HepG2 (cell line): ENCODE data around the gene SDK2. TPM values are rescaled to one million over a fixed set of nuclear protein-coding genes. Genes with fewer than 3 reads are reported as not detected.

Experiments used
- ATAC-seq: fragments of 200-7000 bp; cut with Tn5 transposase; 3 replicates; pipeline ENCODE4 v1.9.1; 2020; ENCODE audit warnings: mild to moderate bottlenecking, moderate library complexity
- BruUV-seq: library from RNA; stranded (reverse); fragments of 400-500 nt; replicated peaks from 2 replicates; lab custom pipeline; 2021; lab: Mats Ljungman, UMichigan
- CTCF ChIA-PET: fragments of 300-600 bp; formaldehyde crosslinking; extraction: SDS; loops from one replicate; lab custom pipeline; 2021; ENCODE audit warnings: low total read pairs, inconsistent platforms, low intra/inter-chr PET ratio; lab: Yijun Ruan, JAX
- POLR2A ChIA-PET: fragments of 350-600 bp; sonication (Branson Sonifier 250); formaldehyde crosslinking; loops from one replicate; lab custom pipeline; 2020; ENCODE audit warnings: antibody characterized with exemption, inconsistent platforms; lab: Yijun Ruan, JAX
- DNase-seq: peaks from one replicate; pipeline ENCODE4 v3.0.0-alpha.2; 2015; ENCODE audit warnings: low spot score
- FAIRE-seq: peaks from 3 replicates; lab custom pipeline; 2011; peaks lifted over from hg19 to GRCh38; lab: Jason Lieb, UNC
- H2AFZ ChIP-seq: one replicate; pipeline ENCODE4 v1.6.1; 2011; ENCODE audit warnings: low read length, inconsistent platforms
- H3K27ac ChIP-seq: fragments of 300-600 bp; 3 replicates; pipeline ENCODE4 v1.8.0; 2011; ENCODE audit warnings: mixed run types, mild to moderate bottlenecking, mixed read lengths, low read length, inconsistent platforms; ENCODE audit not compliant: insufficient read depth; ENCODE audit errors: extremely low read length
- H3K27me3 ChIP-seq, 2 experiments: fragments of 200-600 bp in 1 of 2; 2 replicates in 1 of 2; 3 replicates in 1 of 2; pipeline versions ENCODE4 v1.6.0 to v1.8.0; 2011; ENCODE audit warnings: low read length in 2 of 2, mild to moderate bottlenecking in 2 of 2, moderate library complexity in 2 of 2, inconsistent platforms in 1 of 2; ENCODE audit not compliant: insufficient read depth in 2 of 2, control insufficient read depth in 1 of 2
- H3K36me3 ChIP-seq, 2 experiments: fragments of 200-600 bp in 1 of 2; replicated peaks in 1 of 2; 2 replicates in 1 of 2; 3 replicates in 1 of 2; pipeline versions ENCODE4 v1.5.1 to v1.8.0; 2011; ENCODE audit warnings: low read length in 2 of 2, inconsistent platforms in 1 of 2; ENCODE audit not compliant: insufficient read depth in 2 of 2, control insufficient read depth in 1 of 2
- H3K4me1 ChIP-seq: 2 replicates; pipeline ENCODE4 v1.5.1; 2012; ENCODE audit warnings: low read length, inconsistent platforms; ENCODE audit not compliant: insufficient read depth
- H3K4me2 ChIP-seq: 2 replicates; pipeline ENCODE4 v1.6.0; 2011; ENCODE audit warnings: low read depth, low read length, inconsistent platforms
- H3K4me3 ChIP-seq, 3 experiments: fragments of 200-600 bp in 1 of 3; sonication (generic), shearing (Covaris generic) in 1 of 3; replicated peaks in 1 of 3; 2 replicates each; pipeline ENCODE4 v1.5.1; 2011 to 2016; ENCODE audit warnings: low read length in 3 of 3, inconsistent platforms in 2 of 3, low read depth in 2 of 3, mild to moderate bottlenecking in 2 of 3, control low read depth in 1 of 3, mixed read lengths in 1 of 3; ENCODE audit not compliant: insufficient read depth in 1 of 3
- H3K79me2 ChIP-seq: one replicate; pipeline ENCODE4 v1.6.1; 2011; ENCODE audit warnings: low read length, inconsistent platforms; ENCODE audit not compliant: insufficient read depth
- H3K9ac ChIP-seq: 2 replicates; pipeline ENCODE4 v1.6.0; 2011; ENCODE audit warnings: mild to moderate bottlenecking, low read depth, low read length, inconsistent platforms; ENCODE audit not compliant: insufficient read depth
- H3K9me3 ChIP-seq: 2 replicates; pipeline ENCODE4 v1.5.1; 2012; ENCODE audit warnings: mild to moderate bottlenecking, low read length
- H4K20me1 ChIP-seq: 2 replicates; pipeline ENCODE4 v1.6.0; 2011; ENCODE audit warnings: inconsistent platforms, mild to moderate bottlenecking, low read length, moderate library complexity; ENCODE audit not compliant: insufficient read depth
- IRF2 ChIP-seq: IDR thresholded peaks from 2 replicates; pipeline ENCODE4 v1.6.1; 2018; ENCODE audit warnings: missing genetic modification reagents, missing compliant biosample characterization
- JUNB ChIP-seq: sonication (generic); formaldehyde crosslinking; IDR thresholded peaks from 2 replicates; pipeline ENCODE4 v1.8.0; 2022; ENCODE audit warnings: missing genetic modification reagents, mild to moderate bottlenecking, borderline replicate concordance
- KLF6 ChIP-seq: IDR thresholded peaks from 2 replicates; pipeline ENCODE4 v1.8.0; 2016; ENCODE audit warnings: missing biosample characterization, missing genetic modification reagents
- PHF21A ChIP-seq: sonication (generic); formaldehyde crosslinking; IDR thresholded peaks from 2 replicates; pipeline ENCODE4 v1.5.0; 2020; ENCODE audit warnings: mild to moderate bottlenecking, missing genetic modification reagents
- RORA ChIP-seq: sonication (generic); formaldehyde crosslinking; IDR thresholded peaks from 2 replicates; pipeline ENCODE4 v1.5.0; 2020; ENCODE audit warnings: mild to moderate bottlenecking, missing genetic modification reagents, moderate library complexity
- RXRA ChIP-seq: sonication (generic); formaldehyde crosslinking; IDR thresholded peaks from 2 replicates; pipeline ENCODE4 v1.5.1; 2020; ENCODE audit warnings: missing genetic modification reagents
- SP1 ChIP-seq, 2 experiments: fragments of 450-650 bp in 1 of 2; sonication (generic) in 1 of 2; formaldehyde crosslinking in 1 of 2; IDR thresholded peaks; 2 replicates each; pipeline versions ENCODE4 v1.4.0 to v1.6.1; 2016 to 2020; ENCODE audit warnings: missing genetic modification reagents in 1 of 2
- SP140L ChIP-seq: sonication (generic); formaldehyde crosslinking; IDR thresholded peaks from 2 replicates; pipeline ENCODE4 v1.4.0; 2020; ENCODE audit warnings: missing genetic modification reagents, borderline replicate concordance
- THAP11 ChIP-seq: IDR thresholded peaks from 2 replicates; pipeline ENCODE4 v1.6.1; 2016; ENCODE audit warnings: missing biosample characterization, missing genetic modification reagents
- WIZ ChIP-seq: sonication (generic); formaldehyde crosslinking; IDR thresholded peaks from 2 replicates; pipeline ENCODE4 v1.5.1; 2020; ENCODE audit warnings: mild to moderate bottlenecking, missing genetic modification reagents
- YEATS4 ChIP-seq: sonication (generic); formaldehyde crosslinking; IDR thresholded peaks from 2 replicates; pipeline ENCODE4 v1.4.0; 2020; ENCODE audit warnings: missing genetic modification reagents, borderline replicate concordance
- ZFP91 ChIP-seq: sonication (generic); formaldehyde crosslinking; IDR thresholded peaks from 2 replicates; pipeline ENCODE4 v1.9.0; 2022; ENCODE audit warnings: missing genetic modification reagents, mild to moderate bottlenecking, borderline replicate concordance
- ZNF33B ChIP-seq: sonication (generic); formaldehyde crosslinking; IDR thresholded peaks from 2 replicates; pipeline ENCODE4 v1.5.1; 2020; ENCODE audit warnings: mild to moderate bottlenecking, missing genetic modification reagents
- ZNF75D ChIP-seq: sonication (generic); formaldehyde crosslinking; IDR thresholded peaks from 2 replicates; pipeline ENCODE4 v1.8.1; 2023; ENCODE audit warnings: missing genetic modification reagents, mild to moderate bottlenecking, borderline replicate concordance
- ZNF781 ChIP-seq: sonication (generic); formaldehyde crosslinking; IDR thresholded peaks from 2 replicates; pipeline ENCODE4 v1.5.1; 2020; ENCODE audit warnings: borderline replicate concordance, mild to moderate bottlenecking, missing genetic modification reagents; ENCODE audit errors: not compliant biosample characterization
- WGBS: methylation state at CpG from one replicate; pipeline ENCODE4 v1.1.6; 2017; ENCODE audit warnings: low lambda C conversion rate; 5-methylcytosine and 5-hydroxymethylcytosine counted together
- in situ Hi-C: cut with HindIII; loops from 2 replicates; pipeline ENCODE4 v1.10.0; 2017; ENCODE audit warnings: low pct_unique_long_range_greater_than_20kb; ENCODE audit not compliant: extremely low pct_ligation_motif_present
- intact Hi-C: fragments of 100-400 bp; cut with micrococcal nuclease; formaldehyde crosslinking; loops from one replicate; pipeline ENCODE4 v1.10.0; 2022; ENCODE audit not compliant: unreplicated experiment
- polyA plus RNA-seq, 8 experiments: library from polyadenylated mRNA; depleted of rRNA in 3 of 8; stranded (reverse) in 7 of 8; unstranded in 1 of 8; fragments of >200 nt; fragmentation: Illumina TruSeq in 4 of 8; extraction: Trizol in 4 of 8; gene quantifications; 2 replicates each; pipeline versions ENCODE4 v1.2.1 to v1.2.3, GENCODE V29; 2011 to 2016; ENCODE audit warnings: low read depth in 4 of 8, missing spikeins in 1 of 8, mixed read lengths in 1 of 8; ENCODE audit not compliant: insufficient read depth in 1 of 8
- total RNA-seq, 5 experiments: library from RNA; depleted of rRNA; stranded (reverse); fragments of >200 nt; fragmentation: Illumina TruSeq; extraction: Trizol; gene quantifications; 2 replicates each; pipeline ENCODE4 v1.2.3, GENCODE V29; 2016; ENCODE audit warnings: low read depth in 1 of 5

SDK2 gene
- total and polyA plus RNA-seq, 2 of the 13 experiments (the other 11 are each of a cell fraction or from before 2014, with no cell fraction given): not detected

DNA sequence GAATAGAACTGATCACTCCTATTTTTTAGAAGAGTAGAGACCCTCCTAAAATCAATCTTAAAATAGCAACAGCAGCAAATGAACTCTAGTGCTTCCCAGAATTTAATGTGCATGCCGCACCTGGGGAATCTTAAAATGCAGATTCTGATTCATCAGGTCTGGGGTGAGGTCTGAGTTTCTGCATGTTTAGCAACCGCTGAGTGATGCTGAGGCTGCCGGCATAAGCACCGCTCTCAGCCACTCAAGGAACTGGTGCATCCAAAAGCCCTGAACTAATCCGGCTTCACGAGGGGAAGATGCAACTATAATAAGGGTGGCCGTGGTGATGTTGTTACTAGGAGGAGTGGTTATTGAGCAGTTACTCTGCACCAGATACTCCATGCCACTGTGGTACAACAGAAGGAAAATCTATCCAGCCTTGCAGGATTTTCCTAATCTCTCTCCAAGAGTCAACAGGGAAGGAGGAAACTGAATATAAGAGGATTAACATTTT lies 19.7 kb downstream of the SDK2 start:
- H3K27me3 ChIP-seq: peaks cover 0 to 47% of the 10 kb centered on the region in 2 experiments; a peak in 4 of 5 replicates
- no peaks in the 10 kb centered on the region for H3K4me1 ChIP-seq
- ATAC-seq (no peak), DNase-seq (no peak), FAIRE-seq (no peak)
- H3K4me3 ChIP-seq: no peak overlapping the region
- H2AFZ ChIP-seq: no peak overlapping the region
- H3K79me2 ChIP-seq: no peaks in the 10 kb centered on the region
- CTCF ChIA-PET: no interaction called here
- intact Hi-C loops (no loop called here), in situ Hi-C loops (no loop called here)
- no peak overlapping the region for H3K27ac ChIP-seq
- no peaks in the 10 kb centered on the region for H4K20me1 ChIP-seq
- no TSS peak for BruUV-seq
- H3K36me3 ChIP-seq: no peaks in the 10 kb centered on the region
- POLR2A ChIA-PET: no interaction called here
- H3K9ac ChIP-seq: no peak overlapping the region
- H3K9me3 ChIP-seq: peaks cover under 1% of the 10 kb centered on the region; the same call in 1 of the 2 replicates
- no peak overlapping the region for H3K4me2 ChIP-seq
- no peak for TF ChIP-seq PHF21A (CRISPR knock-in tag)
- no peak for TF ChIP-seq ZFP91 (CRISPR knock-in tag)
- TF ChIP-seq RORA: no peak
- TF ChIP-seq SP1 (IDR thresholded peaks at IDR 0.05): no peak
- no peak for TF ChIP-seq SP1 (CRISPR knock-in tag; IDR thresholded peaks at IDR 0.05)
- TF ChIP-seq THAP11: no peak
- no peak for TF ChIP-seq IRF2 (CRISPR knock-in tag)
- no peak for TF ChIP-seq KLF6 (CRISPR knock-in tag)
- no peak for TF ChIP-seq YEATS4
- TF ChIP-seq JUNB (CRISPR knock-in tag): no peak
- TF ChIP-seq RXRA (CRISPR knock-in tag): no peak
- no peak for TF ChIP-seq ZNF781
- TF ChIP-seq WIZ (CRISPR knock-in tag): no peak
- no peak for TF ChIP-seq SP140L (CRISPR knock-in tag)
- no peak for TF ChIP-seq ZNF33B (CRISPR knock-in tag)
- no peak for TF ChIP-seq ZNF75D
- WGBS: 22% methylated on average over 7 of the region's 7 CpGs
